K562 (cell line): Measurements from ENCODE around the gene PRELID3B. TPM values are rescaled to one million over a fixed set of nuclear protein-coding genes. Genes with fewer than 3 reads are reported as not detected.

Source experiments
- ARID1B ChIP-seq: fragments of 450-650 bp; IDR thresholded peaks from 2 replicates; pipeline ENCODE4 v1.6.1; 2016; ENCODE audit warnings: antibody characterized with exemption, mild to moderate bottlenecking, inconsistent platforms
- ATF7 ChIP-seq: fragments of 450-650 bp; IDR thresholded peaks from 2 replicates; pipeline ENCODE4 v1.7.1; 2014; ENCODE audit warnings: mild to moderate bottlenecking, moderate library complexity
- CHD1 ChIP-seq: fragments of 200-600 bp; sonication (generic); IDR thresholded peaks from one replicate; pipeline ENCODE4 v1.6.1; 2012; ENCODE audit warnings: mild to moderate bottlenecking, moderate library complexity, low read length, inconsistent platforms
- HIVEP1 ChIP-seq: fragments of 250-450 bp; sonication (Bioruptor Pico); IDR thresholded peaks from 2 replicates; pipeline ENCODE4 v1.4.0; 2020; ENCODE audit warnings: mild to moderate bottlenecking
- SMARCC2 ChIP-seq: fragments of 450-650 bp; IDR thresholded peaks from 2 replicates; pipeline ENCODE4 v1.6.1; 2017; ENCODE audit warnings: antibody characterized with exemption, moderate library complexity, mild to moderate bottlenecking, low read depth
- ZBTB7A ChIP-seq: IDR thresholded peaks from 2 replicates; pipeline ENCODE4 v1.6.1; 2011; ENCODE audit warnings: low read depth, mild to moderate bottlenecking, low read length, moderate library complexity, borderline replicate concordance; ENCODE audit not compliant: control insufficient read depth
- ZKSCAN3 ChIP-seq: fragments of 250-450 bp; sonication (Bioruptor Pico); IDR thresholded peaks from 2 replicates; pipeline ENCODE4 v1.4.0; 2020
- ZNF318 ChIP-seq, 2 experiments: fragments of 450-650 bp; IDR thresholded peaks; 2 replicates each; pipeline ENCODE4 v1.6.1; 2016; ENCODE audit warnings: mild to moderate bottlenecking in 2 of 2, borderline replicate concordance in 1 of 2, low read depth in 1 of 2, moderate library complexity in 1 of 2
- ZNF395 ChIP-seq: fragments of 200-800 bp; sonication (Bioruptor generic); IDR thresholded peaks from 2 replicates; pipeline ENCODE4 v1.6.1; 2017; ENCODE audit warnings: missing genetic modification characterization, missing compliant biosample characterization
- ZNF696 ChIP-seq: fragments of 250-450 bp; sonication (Bioruptor Pico); conservative IDR thresholded peaks from 2 replicates; pipeline ENCODE4 v1.4.0; 2020; ENCODE audit warnings: mild to moderate bottlenecking, moderate library complexity
- polyA plus RNA-seq, 8 experiments: library from polyadenylated mRNA; depleted of rRNA in 4 of 8; stranded (reverse) in 5 of 8; unstranded in 3 of 8; fragments of >200 nt; fragmentation: Nextera tagmentation in 2 of 8; fragmentation: Illumina TruSeq in 1 of 8; extraction: Ambion mirVana in 2 of 8; extraction: Trizol in 1 of 8; gene quantifications; 2 replicates each; pipeline versions ENCODE4 v1.2.1 to v1.2.3, GENCODE V29; 2011 to 2014; ENCODE audit warnings: inconsistent platforms in 1 of 8, missing spikeins in 1 of 8
- total RNA-seq, 7 experiments: library from RNA; depleted of rRNA in 6 of 7; stranded (reverse); fragments of >200 nt in 6 of 7; fragmentation: Illumina TruSeq in 2 of 7; extraction: Trizol in 2 of 7; gene quantifications; 2 replicates each; pipeline versions ENCODE4 v1.2.1 to v1.2.3, GENCODE V29; 2011 to 2021; ENCODE audit warnings: low replicate concordance in 1 of 7
- TF ChIP-seq, protein P1 (sequence below): fragments of 250-450 bp; sonication (Bioruptor Pico); IDR thresholded peaks from 2 replicates; pipeline ENCODE4 v1.4.0; 2020; ENCODE audit warnings: mild to moderate bottlenecking, moderate library complexity
- TF ChIP-seq, protein P2 (sequence below), 2 experiments: IDR thresholded peaks; 2 replicates each; pipeline ENCODE4 v1.6.1; 2012; ENCODE audit warnings: improper control_type of control experiment in 2 of 2, low read depth in 2 of 2, low read length in 2 of 2, borderline replicate concordance in 1 of 2

PRELID3B gene
- total and polyA plus RNA-seq, 9 of the 15 experiments (the other 6 are each of a cell fraction or from before 2014, with no cell fraction given), result 77.0 to 186 (median 101) TPM

- TF ChIP-seq ZBTB7A, result no peak; the same call in 1 of the 2 replicates
- TF ChIP-seq ATF7, result 0 out of 2 replicates have a peak, but pooled peaks have one; percentile 12
- TF ChIP-seq ZNF696, result no peak
- TF ChIP-seq ZNF395 (CRISPR knock-in tag), result 0 out of 2 replicates have a peak, but pooled peaks have one; percentile 42
- no peak for TF ChIP-seq ZKSCAN3 (CRISPR knock-in tag)
- TF ChIP-seq, protein P1, sequence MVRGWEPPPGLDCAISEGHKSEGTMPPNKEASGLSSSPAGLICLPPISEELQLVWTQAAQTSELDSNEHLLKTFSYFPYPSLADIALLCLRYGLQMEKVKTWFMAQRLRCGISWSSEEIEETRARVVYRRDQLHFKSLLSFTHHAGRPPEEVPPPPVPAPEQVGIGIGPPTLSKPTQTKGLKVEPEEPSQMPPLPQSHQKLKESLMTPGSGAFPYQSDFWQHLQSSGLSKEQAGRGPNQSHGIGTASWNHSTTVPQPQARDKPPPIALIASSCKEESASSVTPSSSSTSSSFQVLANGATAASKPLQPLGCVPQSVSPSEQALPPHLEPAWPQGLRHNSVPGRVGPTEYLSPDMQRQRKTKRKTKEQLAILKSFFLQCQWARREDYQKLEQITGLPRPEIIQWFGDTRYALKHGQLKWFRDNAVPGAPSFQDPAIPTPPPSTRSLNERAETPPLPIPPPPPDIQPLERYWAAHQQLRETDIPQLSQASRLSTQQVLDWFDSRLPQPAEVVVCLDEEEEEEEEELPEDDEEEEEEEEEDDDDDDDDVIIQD (CRISPR knock-in tag), result no peak
- no peak for TF ChIP-seq SMARCC2
- no peak for TF ChIP-seq ZNF318 (IDR thresholded peaks at IDR 0.05; ENCODE audit: borderline replicate concordance in 1 of 2, low read depth in 1 of 2)
- no peak for TF ChIP-seq HIVEP1 (CRISPR knock-in tag)
- TF ChIP-seq, protein P2, sequence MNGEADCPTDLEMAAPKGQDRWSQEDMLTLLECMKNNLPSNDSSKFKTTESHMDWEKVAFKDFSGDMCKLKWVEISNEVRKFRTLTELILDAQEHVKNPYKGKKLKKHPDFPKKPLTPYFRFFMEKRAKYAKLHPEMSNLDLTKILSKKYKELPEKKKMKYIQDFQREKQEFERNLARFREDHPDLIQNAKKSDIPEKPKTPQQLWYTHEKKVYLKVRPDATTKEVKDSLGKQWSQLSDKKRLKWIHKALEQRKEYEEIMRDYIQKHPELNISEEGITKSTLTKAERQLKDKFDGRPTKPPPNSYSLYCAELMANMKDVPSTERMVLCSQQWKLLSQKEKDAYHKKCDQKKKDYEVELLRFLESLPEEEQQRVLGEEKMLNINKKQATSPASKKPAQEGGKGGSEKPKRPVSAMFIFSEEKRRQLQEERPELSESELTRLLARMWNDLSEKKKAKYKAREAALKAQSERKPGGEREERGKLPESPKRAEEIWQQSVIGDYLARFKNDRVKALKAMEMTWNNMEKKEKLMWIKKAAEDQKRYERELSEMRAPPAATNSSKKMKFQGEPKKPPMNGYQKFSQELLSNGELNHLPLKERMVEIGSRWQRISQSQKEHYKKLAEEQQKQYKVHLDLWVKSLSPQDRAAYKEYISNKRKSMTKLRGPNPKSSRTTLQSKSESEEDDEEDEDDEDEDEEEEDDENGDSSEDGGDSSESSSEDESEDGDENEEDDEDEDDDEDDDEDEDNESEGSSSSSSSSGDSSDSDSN (IDR thresholded peaks at IDR 0.05; ENCODE audit: borderline replicate concordance in 1 of 2, low read depth in 2 of 2, low read length in 2 of 2), result no peak
- no peak for TF ChIP-seq CHD1
- TF ChIP-seq ARID1B, result peak; percentile 27; the same call in 1 of the 2 replicates
These were observed 34.7 kb downstream of the PRELID3B start (continued) for GRCh38 chr20:59007665-59008511.
